Upper lobe of right lung (tissue), 1 donor: ENCODE measurements around the gene XPO5. TPM values are rescaled to one million over a fixed set of nuclear protein-coding genes. Genes with fewer than 3 reads are reported as not detected.

Experiments used
- ATAC-seq: fragments of 200-7000 bp; cut with Tn5 transposase; one replicate; pipeline ENCODE4 v1.9.1; 2020; ENCODE audit warnings: mild to moderate bottlenecking, moderate library complexity
- DNase-seq: peaks from one replicate; pipeline ENCODE4 v3.0.0-alpha.2; 2020
- H3K27ac ChIP-seq: fragments of 200-600 bp; one replicate; pipeline ENCODE4 v1.8.0; 2022
- H3K27me3 ChIP-seq: fragments of 200-600 bp; one replicate; pipeline ENCODE4 v1.8.0; 2022; ENCODE audit warnings: mild to moderate bottlenecking
- H3K36me3 ChIP-seq: fragments of 200-600 bp; one replicate; pipeline ENCODE4 v1.8.0; 2022
- H3K4me1 ChIP-seq: fragments of 200-600 bp; one replicate; pipeline ENCODE4 v1.8.0; 2022
- H3K4me3 ChIP-seq: fragments of 200-600 bp; one replicate; pipeline ENCODE4 v1.8.0; 2022; ENCODE audit warnings: mild to moderate bottlenecking
- H3K9me3 ChIP-seq: fragments of 200-600 bp; one replicate; pipeline ENCODE4 v1.8.0; 2022
- CTCF ChIP-seq: fragments of 200-600 bp; IDR thresholded peaks from one replicate; pipeline ENCODE4 v1.8.0; 2022; ENCODE audit warnings: antibody characterized with exemption
- intact Hi-C: fragments of 100-400 bp; cut with DNase I; formaldehyde crosslinking; loops from one replicate; pipeline ENCODE4 v1.11.0; 2022
- total RNA-seq: library from RNA; stranded (reverse); fragmentation: NEBNext Ultra II Directional; extraction: Animal tissue kit (Norgen Biotek cat#: 25700); gene quantifications from one replicate; pipeline ENCODE4 v1.2.1, GENCODE V29; 2021
- donor health status: DM: no; HTN: yes; CAD: no; lungs with severe emphysema.

Gene XPO5
- total RNA-seq, 1 donor from 2014 or later, result 36.9 TPM

- ATAC-seq (no peak), DNase-seq (no peak)
- Histone ChIP-seq H3K4me1 (peaks cover 26% of the 10 kb centered on the region), H3K36me3 (peaks cover 65% of the 10 kb centered on the region), H3K9me3 (no peaks in the 10 kb centered on the region), H3K27me3 (no peaks in the 10 kb centered on the region), H3K4me3 (no peak overlapping the region), H3K27ac (no peak overlapping the region)
- no peak for TF ChIP-seq CTCF
- intact Hi-C loops, result no loop called here
Observed at GRCh38 chr6:43520097-43520496, 55.7 kb downstream of the XPO5 start.

- peaks cover 65% of the 10 kb centered on the region for H3K36me3 ChIP-seq
- no peak for DNase-seq
- peaks cover 37% of the 10 kb centered on the region for H3K4me1 ChIP-seq
- H3K9me3 ChIP-seq, result no peaks in the 10 kb centered on the region
- peak overlapping the region; percentile 99 for H3K4me3 ChIP-seq
- H3K27me3 ChIP-seq, result no peaks in the 10 kb centered on the region
- intact Hi-C loops, result no loop called here
- TF ChIP-seq CTCF, result no peak
- ATAC-seq, result no peak
- H3K27ac ChIP-seq, result peak overlapping the region; percentile 85
Observed at GRCh38 chr6:43517505-43518357, 58.1 kb downstream of the XPO5 start.

- Histone ChIP-seq H3K36me3 (peaks cover 65% of the 10 kb centered on the region), H3K27me3 (no peaks in the 10 kb centered on the region), H3K4me3 (peak within 1 kb of the TSS; percentile 99), H3K9me3 (no peaks in the 10 kb centered on the region), H3K4me1 (peaks cover 37% of the 10 kb centered on the region), H3K27ac (peak within 1 kb of the TSS; percentile 85)
- intact Hi-C loops, result no loop called here
- DNase-seq (peak; percentile 97), ATAC-seq (peak; percentile 96)
- TF ChIP-seq CTCF, result no peak
Observed at GRCh38 chr6:43516697-43517504, 58.9 kb downstream of the XPO5 start, which contains the start of the genes POLR1C and YIPF3. Gene POLR1C (plus strand): TSS chr6:43517089. CDS start chr6:43517110, 21 bp downstream. Gene YIPF3 (minus strand): TSS chr6:43516926. CDS start chr6:43516807, 119 bp downstream.

GRCh38 chr6:43516367-43516696 is 59.5 kb downstream of the XPO5 start:
- Histone ChIP-seq H3K27ac (peak overlapping the region; percentile 85), H3K27me3 (no peaks in the 10 kb centered on the region), H3K36me3 (peaks cover 65% of the 10 kb centered on the region), H3K4me3 (peak overlapping the region; percentile 99), H3K9me3 (no peaks in the 10 kb centered on the region), H3K4me1 (peaks cover 37% of the 10 kb centered on the region)
- DNase-seq (no peak), ATAC-seq (no peak)
- intact Hi-C loops, result no loop called here
- TF ChIP-seq CTCF, result no peak

- H3K36me3 ChIP-seq, result peaks cover 65% of the 10 kb centered on the region
- intact Hi-C loops, result no loop called here
- TF ChIP-seq CTCF, result no peak
- no peaks in the 10 kb centered on the region for H3K27me3 ChIP-seq
- H3K4me1 ChIP-seq, result peaks cover 40% of the 10 kb centered on the region
- H3K27ac ChIP-seq, result peak overlapping the region; percentile 85
- H3K4me3 ChIP-seq, result peak overlapping the region; percentile 99
- no peaks in the 10 kb centered on the region for H3K9me3 ChIP-seq
- no peak for DNase-seq
- ATAC-seq, result no peak
Observed at GRCh38 chr6:43515808-43516207, 60.0 kb downstream of the XPO5 start.
